GM06990 (cell line): ENCODE results near the gene RPL13.

ENCODE experiments used
- DNase-seq: peaks from one replicate; pipeline ENCODE4 v3.0.0-alpha.2; 2011; ENCODE audit not compliant: insufficient read length; ENCODE audit errors: extremely low read depth
- H3K27me3 ChIP-seq: replicated peaks from 2 replicates; pipeline ENCODE4 v1.6.0; 2011; ENCODE audit warnings: low read length; ENCODE audit not compliant: control insufficient read depth, insufficient read depth
- H3K36me3 ChIP-seq: 2 replicates; pipeline ENCODE4 v1.5.1; 2011; ENCODE audit warnings: low read length; ENCODE audit not compliant: control insufficient read depth, insufficient read depth
- H3K4me3 ChIP-seq: replicated peaks from 2 replicates; pipeline ENCODE4 v1.5.1; 2011; ENCODE audit warnings: low read depth, mild to moderate bottlenecking, control low read depth, low read length
- TF ChIP-seq, protein P1 (sequence below): IDR thresholded peaks from 2 replicates; pipeline ENCODE4 v1.5.1; 2011; ENCODE audit warnings: low read length, control low read depth, mild to moderate bottlenecking, inconsistent platforms; ENCODE audit not compliant: insufficient read depth, poor library complexity, severe bottlenecking

Gene RPL13

DNA sequence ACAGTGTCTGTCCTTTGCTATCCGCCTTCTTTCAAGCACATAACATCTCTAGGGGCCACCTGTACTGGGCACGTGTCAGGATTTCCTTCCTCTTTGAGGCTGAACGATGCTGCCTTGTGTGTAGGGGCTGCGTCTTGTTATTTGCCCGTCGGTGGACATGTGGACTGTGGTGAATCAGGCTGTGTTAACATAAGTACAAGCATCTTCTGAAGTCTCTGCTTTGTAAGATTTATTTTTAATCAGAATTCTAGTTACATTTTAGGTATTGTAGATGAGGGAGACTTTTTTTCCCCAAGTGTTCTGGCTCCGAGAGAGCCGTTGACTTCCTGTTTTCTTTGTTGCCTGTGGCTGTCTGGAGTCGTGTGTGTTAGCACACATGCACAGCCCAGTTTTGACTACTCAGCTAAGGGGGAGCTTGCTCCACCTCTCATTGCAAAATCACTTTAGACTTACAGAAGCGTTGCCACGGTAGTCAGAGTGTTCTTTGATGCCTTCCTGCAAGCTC, 26.2 kb upstream of the RPL13 start:
- peaks cover 44% of the 10 kb centered on the region for H3K36me3 ChIP-seq
- TF ChIP-seq, protein P1, sequence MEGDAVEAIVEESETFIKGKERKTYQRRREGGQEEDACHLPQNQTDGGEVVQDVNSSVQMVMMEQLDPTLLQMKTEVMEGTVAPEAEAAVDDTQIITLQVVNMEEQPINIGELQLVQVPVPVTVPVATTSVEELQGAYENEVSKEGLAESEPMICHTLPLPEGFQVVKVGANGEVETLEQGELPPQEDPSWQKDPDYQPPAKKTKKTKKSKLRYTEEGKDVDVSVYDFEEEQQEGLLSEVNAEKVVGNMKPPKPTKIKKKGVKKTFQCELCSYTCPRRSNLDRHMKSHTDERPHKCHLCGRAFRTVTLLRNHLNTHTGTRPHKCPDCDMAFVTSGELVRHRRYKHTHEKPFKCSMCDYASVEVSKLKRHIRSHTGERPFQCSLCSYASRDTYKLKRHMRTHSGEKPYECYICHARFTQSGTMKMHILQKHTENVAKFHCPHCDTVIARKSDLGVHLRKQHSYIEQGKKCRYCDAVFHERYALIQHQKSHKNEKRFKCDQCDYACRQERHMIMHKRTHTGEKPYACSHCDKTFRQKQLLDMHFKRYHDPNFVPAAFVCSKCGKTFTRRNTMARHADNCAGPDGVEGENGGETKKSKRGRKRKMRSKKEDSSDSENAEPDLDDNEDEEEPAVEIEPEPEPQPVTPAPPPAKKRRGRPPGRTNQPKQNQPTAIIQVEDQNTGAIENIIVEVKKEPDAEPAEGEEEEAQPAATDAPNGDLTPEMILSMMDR = no peak
- no peak overlapping the region for H3K4me3 ChIP-seq
- no peak for DNase-seq
- H3K27me3 ChIP-seq = no peaks in the 10 kb centered on the region

DNA sequence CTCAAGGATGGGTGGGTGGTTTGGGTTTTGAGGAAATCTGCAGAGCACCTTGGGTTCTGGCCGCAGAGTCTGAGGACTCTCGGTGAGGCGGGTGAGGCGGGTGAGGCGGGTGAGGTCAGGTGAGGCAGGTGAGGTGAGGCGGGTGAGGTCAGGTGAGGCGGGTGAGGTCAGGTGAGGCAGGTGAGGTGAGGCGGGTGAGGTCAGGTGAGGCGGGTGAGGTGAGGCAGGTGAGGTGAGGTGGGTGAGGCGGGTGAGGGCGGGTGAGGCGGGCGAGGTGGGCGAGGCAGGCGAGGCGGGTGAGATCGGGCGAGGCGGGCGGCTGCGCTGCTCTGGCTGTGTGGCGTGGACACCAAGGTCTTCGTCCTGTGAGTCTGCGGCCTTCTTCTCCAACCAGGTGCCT, 24.1 kb upstream of the RPL13 start:
- no peak for DNase-seq
- Histone ChIP-seq H3K36me3 (peaks cover 37% of the 10 kb centered on the region), H3K4me3 (no peak overlapping the region), H3K27me3 (no peaks in the 10 kb centered on the region)
- TF ChIP-seq, protein P1 = no peak

DNA sequence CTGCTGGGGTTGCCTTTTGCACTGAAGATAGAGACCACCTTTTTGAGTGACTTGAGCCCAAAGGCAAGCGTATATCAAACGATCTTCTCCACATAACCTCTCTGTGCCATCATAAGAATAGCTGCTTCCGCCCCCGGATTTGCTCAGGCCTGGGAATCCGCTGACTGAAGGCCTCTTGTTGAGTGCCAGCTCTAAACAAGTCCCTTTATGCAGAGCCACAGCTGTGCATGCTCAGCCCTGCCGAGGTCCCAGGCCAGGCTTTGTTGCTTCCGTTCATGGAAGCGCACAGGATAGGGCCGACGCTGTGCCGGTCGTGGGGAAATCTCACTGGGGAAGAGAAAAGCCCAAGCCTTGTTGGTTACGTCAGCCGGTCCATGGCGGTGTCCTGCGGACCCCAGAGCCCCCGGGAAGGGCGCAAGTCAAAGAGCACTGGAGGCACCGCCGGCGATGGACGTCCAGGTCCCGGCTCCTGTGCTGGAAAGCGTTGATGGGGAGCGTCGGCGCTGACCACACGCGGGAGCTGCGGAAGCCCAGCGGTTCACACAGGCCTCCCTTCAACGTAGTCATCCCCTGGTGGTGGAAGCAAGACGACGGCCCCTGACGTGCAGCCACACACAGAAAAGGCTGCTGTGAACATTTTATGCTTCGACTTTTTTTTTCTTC, 23.5 kb upstream of the RPL13 start:
- Histone ChIP-seq H3K36me3 (peaks cover 31% of the 10 kb centered on the region), H3K27me3 (no peaks in the 10 kb centered on the region), H3K4me3 (no peak overlapping the region)
- TF ChIP-seq, protein P1 = no peak
- no peak for DNase-seq

DNA sequence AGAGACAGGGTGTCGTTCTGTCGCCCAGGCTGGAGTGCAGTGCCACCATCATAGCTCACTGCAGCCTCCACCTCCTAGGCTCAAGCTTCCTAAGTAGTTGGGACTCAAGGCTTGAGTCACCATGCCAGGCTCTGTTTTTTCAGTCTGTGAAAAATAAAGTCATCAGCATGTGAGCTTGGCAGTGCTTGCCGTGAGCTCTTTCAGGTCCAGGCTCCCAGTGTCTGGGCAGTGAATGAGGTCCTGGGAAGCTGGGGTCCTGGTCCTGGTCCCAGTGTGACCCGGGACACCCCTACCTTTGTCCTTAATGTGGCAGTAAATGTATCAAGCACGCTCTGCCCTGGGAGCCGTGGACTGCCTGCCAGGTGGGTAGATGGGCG, 22.9 kb upstream of the RPL13 start:
- TF ChIP-seq, protein P1 = no peak
- DNase-seq = no peak
- Histone ChIP-seq H3K4me3 (no peak overlapping the region), H3K27me3 (no peaks in the 10 kb centered on the region), H3K36me3 (peaks cover 29% of the 10 kb centered on the region)

DNA sequence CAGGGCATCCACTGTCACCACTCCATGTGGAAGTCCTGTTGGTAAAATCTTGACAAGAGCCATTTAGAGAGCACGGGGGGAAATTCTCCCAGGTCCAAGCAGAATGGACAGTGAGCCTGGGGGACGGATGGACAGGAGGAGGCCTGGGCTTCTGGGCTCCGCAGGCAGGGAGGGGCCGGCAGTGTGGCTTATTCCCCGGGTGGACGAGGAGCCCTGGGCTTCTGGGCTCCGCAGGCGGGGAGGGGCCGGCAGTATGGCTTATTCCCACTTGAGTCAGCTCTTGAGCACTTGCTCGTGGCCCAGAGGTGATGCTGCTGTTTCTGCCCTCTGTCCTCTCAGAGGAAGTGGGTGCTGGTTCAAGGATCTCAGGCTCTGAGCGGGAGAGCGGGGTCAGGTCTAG, 22.2 kb upstream of the RPL13 start:
- Histone ChIP-seq H3K4me3 (no peak overlapping the region), H3K36me3 (peaks cover 29% of the 10 kb centered on the region), H3K27me3 (no peaks in the 10 kb centered on the region)
- DNase-seq = no peak
- TF ChIP-seq, protein P1 = no peak

DNA sequence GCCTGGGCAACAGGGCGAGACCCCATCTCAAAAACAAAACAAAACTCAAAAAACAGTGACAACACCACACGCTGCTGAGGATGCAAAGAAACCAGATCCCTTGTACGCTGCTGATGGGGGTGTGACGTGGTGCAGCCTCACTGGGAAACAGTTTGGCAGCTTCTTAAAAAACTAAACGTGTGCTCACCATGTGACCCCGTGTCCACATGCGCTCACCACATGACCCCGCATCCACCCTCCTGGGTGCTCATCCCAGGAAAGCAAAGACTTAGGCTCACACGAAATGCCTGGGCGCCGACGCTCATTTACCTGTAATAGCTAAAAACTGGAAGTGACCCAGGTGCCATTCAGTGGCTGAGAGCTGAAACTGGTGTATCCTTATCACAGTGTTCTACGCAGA, 19.9 kb upstream of the RPL13 start:
- DNase-seq = no peak
- Histone ChIP-seq H3K4me3 (no peak overlapping the region), H3K36me3 (peaks cover 20% of the 10 kb centered on the region), H3K27me3 (no peaks in the 10 kb centered on the region)
- TF ChIP-seq, protein P1 = no peak
